H1 (cell line): ENCODE measurements around the gene HLA-DQA1. TPM values are rescaled to one million over a fixed set of nuclear protein-coding genes. Genes with fewer than 3 reads are reported as not detected.

ENCODE experiments used
- CTCF ChIA-PET: fragments of 300-600 bp; sonication (Branson Sonifier 250); formaldehyde crosslinking; loops from one replicate; lab custom pipeline; 2021; ENCODE audit not compliant: partially characterized antibody; lab: Charles Lee
- POLR2A ChIA-PET: fragments of 300-600 bp; sonication (Branson Sonifier 250); formaldehyde crosslinking; loops from one replicate; lab custom pipeline; 2021; ENCODE audit warnings: inconsistent platforms; ENCODE audit not compliant: partially characterized antibody; lab: Charles Lee
- DNase-seq, 2 experiments: peaks; one replicate each; pipeline versions ENCODE4 v3.0.0 to v3.0.0-alpha.2; 2010 to 2022; ENCODE audit warnings: low spot score in 2 of 2, low read depth in 1 of 2, mixed read lengths in 1 of 2
- FAIRE-seq: peaks from 2 replicates; lab custom pipeline; 2011; peaks lifted over from hg19 to GRCh38; lab: Jason Lieb, UNC
- H2AFZ ChIP-seq: 2 replicates; pipeline ENCODE4 v1.8.1; 2012; ENCODE audit warnings: low read length, inconsistent platforms
- H2AK5ac ChIP-seq: 2 replicates; pipeline ENCODE4 v1.6.1; 2013; ENCODE audit warnings: low read depth, low read length
- H2BK120ac ChIP-seq: replicated peaks from 2 replicates; pipeline ENCODE3; 2013; ENCODE audit warnings: low read depth, low read length, inconsistent platforms
- H2BK12ac ChIP-seq: 2 replicates; pipeline ENCODE4 v1.6.1; 2013; ENCODE audit warnings: low read depth, low read length
- H2BK15ac ChIP-seq: 2 replicates; pipeline ENCODE4 v1.6.1; 2013; ENCODE audit warnings: low read length
- H2BK20ac ChIP-seq: 2 replicates; pipeline ENCODE4 v1.6.1; 2013; ENCODE audit warnings: low read length
- H2BK5ac ChIP-seq: 2 replicates; pipeline ENCODE4 v1.6.1; 2013; ENCODE audit warnings: low read depth, low read length
- H3K14ac ChIP-seq: 2 replicates; pipeline ENCODE4 v1.6.1; 2013; ENCODE audit warnings: inconsistent platforms; ENCODE audit not compliant: insufficient read length
- H3K18ac ChIP-seq: 2 replicates; pipeline ENCODE4 v1.6.1; 2013; ENCODE audit warnings: low read length; ENCODE audit errors: extremely low read depth
- H3K23ac ChIP-seq: 2 replicates; pipeline ENCODE4 v1.6.1; 2013; ENCODE audit warnings: inconsistent platforms; ENCODE audit not compliant: insufficient read length
- H3K23me2 ChIP-seq: 2 replicates; pipeline ENCODE4 v1.6.1; 2013; ENCODE audit warnings: low read depth, low read length
- H3K27ac ChIP-seq: 2 replicates; pipeline ENCODE4 v1.6.1; 2011; ENCODE audit warnings: low read depth, low read length, inconsistent platforms
- H3K27me3 ChIP-seq, 4 experiments: replicated peaks in 1 of 4; 1 replicate in 1 of 4; 2 replicates in 3 of 4; pipeline versions ENCODE4 v1.6.1 to v1.8.1; 2011 to 2013; ENCODE audit warnings: low read length in 3 of 4, mild to moderate bottlenecking in 3 of 4, inconsistent platforms in 2 of 4, mixed read lengths in 2 of 4, moderate library complexity in 1 of 4; ENCODE audit not compliant: control insufficient read depth in 3 of 4, insufficient read depth in 3 of 4; ENCODE audit errors: extremely low read depth in 1 of 4
- H3K36me3 ChIP-seq, 4 experiments: 2 replicates each; pipeline versions ENCODE4 v1.6.1 to v1.8.1; 2011 to 2013; ENCODE audit warnings: mild to moderate bottlenecking in 4 of 4, low read length in 3 of 4, moderate library complexity in 2 of 4, control low read depth in 1 of 4, inconsistent platforms in 1 of 4; ENCODE audit not compliant: insufficient read depth in 4 of 4, control insufficient read depth in 2 of 4
- H3K4ac ChIP-seq: replicated peaks from 2 replicates; pipeline ENCODE3; 2013; ENCODE audit warnings: low read length, low read depth, mixed read lengths, inconsistent platforms; ENCODE audit not compliant: insufficient read length
- H3K4me1 ChIP-seq, 4 experiments: replicated peaks in 1 of 4; 1 replicate in 1 of 4; 2 replicates in 3 of 4; pipeline versions ENCODE4 v1.6.1 to v1.8.1; 2011 to 2013; ENCODE audit warnings: low read length in 3 of 4, inconsistent platforms in 2 of 4, mixed read lengths in 1 of 4; ENCODE audit not compliant: insufficient read depth in 4 of 4, control insufficient read depth in 3 of 4
- H3K4me2 ChIP-seq, 2 experiments: 2 replicates each; pipeline versions ENCODE4 v1.6.1 to v1.8.1; 2011 to 2013; ENCODE audit warnings: low read depth in 2 of 2, low read length in 2 of 2, control low read depth in 1 of 2, inconsistent platforms in 1 of 2, mild to moderate bottlenecking in 1 of 2; ENCODE audit not compliant: insufficient read depth in 1 of 2
- H3K4me3 ChIP-seq, 4 experiments: fragments of 200-600, 300-600 bp in 1 of 4; sonication (generic), shearing (Covaris generic), sonication (Bioruptor Twin) in 1 of 4; 2 replicates each; pipeline versions ENCODE4 v1.5.1 to v1.8.1; 2011 to 2016; ENCODE audit warnings: low read length in 4 of 4, low read depth in 3 of 4, control low read depth in 2 of 4, inconsistent platforms in 2 of 4, mild to moderate bottlenecking in 2 of 4, mixed read lengths in 1 of 4, moderate library complexity in 1 of 4; ENCODE audit not compliant: insufficient read depth in 2 of 4; ENCODE audit errors: extremely low read depth in 1 of 4
- H3K56ac ChIP-seq: replicated peaks from 2 replicates; pipeline ENCODE3; 2013; ENCODE audit warnings: low read depth, mild to moderate bottlenecking, mixed read lengths, low read length, inconsistent platforms; ENCODE audit not compliant: insufficient read length
- H3K79me1 ChIP-seq: 2 replicates; pipeline ENCODE4 v1.6.1; 2013; ENCODE audit warnings: low read depth, low read length, control low read depth
- H3K79me2 ChIP-seq, 2 experiments: 2 replicates each; pipeline versions ENCODE4 v1.6.1 to v1.8.1; 2012 to 2013; ENCODE audit warnings: low read length in 2 of 2, mild to moderate bottlenecking in 2 of 2, inconsistent platforms in 1 of 2; ENCODE audit not compliant: insufficient read depth in 2 of 2, control insufficient read depth in 1 of 2
- H3K9ac ChIP-seq, 4 experiments: replicated peaks in 1 of 4; 1 replicate in 1 of 4; 2 replicates in 3 of 4; pipeline versions ENCODE4 v1.6.1 to v1.8.1; 2011 to 2013; ENCODE audit warnings: low read depth in 3 of 4, low read length in 3 of 4, control low read depth in 2 of 4, mild to moderate bottlenecking in 2 of 4, moderate library complexity in 2 of 4, inconsistent platforms in 1 of 4; ENCODE audit errors: extremely low read depth in 1 of 4
- H3K9me3 ChIP-seq, 2 experiments: 2 replicates each; pipeline versions ENCODE4 v1.6.1 to v1.8.1; 2012 to 2013; ENCODE audit warnings: mild to moderate bottlenecking in 2 of 2, moderate library complexity in 2 of 2, control low read depth in 1 of 2, inconsistent platforms in 1 of 2, low read depth in 1 of 2, low read length in 1 of 2, mixed read lengths in 1 of 2; ENCODE audit not compliant: insufficient read depth in 2 of 2
- H4K20me1 ChIP-seq, 2 experiments: replicated peaks in 1 of 2; 2 replicates each; pipeline versions ENCODE3 to v1.8.1; 2011 to 2013; ENCODE audit warnings: inconsistent platforms in 2 of 2, low read length in 2 of 2, mild to moderate bottlenecking in 1 of 2; ENCODE audit not compliant: insufficient read depth in 2 of 2, control insufficient read depth in 1 of 2
- H4K5ac ChIP-seq: 2 replicates; pipeline ENCODE4 v1.6.1; 2013; ENCODE audit warnings: low read length, low read depth, mixed read lengths, inconsistent platforms; ENCODE audit not compliant: insufficient read length
- H4K8ac ChIP-seq: 2 replicates; pipeline ENCODE4 v1.8.0; 2013; ENCODE audit warnings: mild to moderate bottlenecking, moderate library complexity, low read length, inconsistent platforms; ENCODE audit not compliant: insufficient read depth; ENCODE audit errors: extremely low read depth
- H4K91ac ChIP-seq: replicated peaks from 2 replicates; pipeline ENCODE3; 2013; ENCODE audit warnings: low read length, mixed read lengths, inconsistent platforms; ENCODE audit not compliant: insufficient read length
- CEBPB ChIP-seq: IDR thresholded peaks from 2 replicates; pipeline ENCODE4 v1.6.1; 2012; ENCODE audit warnings: low read depth, low read length
- WGBS, 2 experiments: shearing (Covaris generic) in 1 of 2; methylation state at CpG; one replicate each; pipeline versions ENCODE4 v1.1.6 to v1.1.7; 2013 to 2015; ENCODE audit warnings: low lambda C conversion rate in 2 of 2, mixed read lengths in 2 of 2, inconsistent platforms in 1 of 2, low coverage in 1 of 2, missing lambda C conversion rate in 1 of 2; ENCODE audit not compliant: insufficient replicate concordance in 2 of 2, insufficient coverage in 1 of 2, insufficient read length in 1 of 2; ENCODE audit errors: extremely low coverage in 1 of 2, missing lambda C conversion rate in 1 of 2; 5-methylcytosine and 5-hydroxymethylcytosine counted together
- polyA plus RNA-seq, 7 experiments: library from polyadenylated mRNA; depleted of rRNA in 3 of 7; stranded (reverse) in 5 of 7; unstranded in 2 of 7; fragments of >200 nt in 5 of 7; fragments of 200-250 nt in 2 of 7; gene quantifications; 1 replicate in 5 of 7; 2 replicates in 1 of 7; 4 replicates in 1 of 7; pipeline versions ENCODE4 v1.2.1 to v1.2.3, GENCODE V29; 2011 to 2013; ENCODE audit warnings: missing spikeins in 2 of 7, mixed read lengths in 2 of 7
- total RNA-seq: library from RNA; stranded (reverse); fragmentation: NEBNext Ultra II Directional; extraction: Animal tissue kit (Norgen Biotek cat#: 25700); gene quantifications from 2 replicates; pipeline ENCODE4 v1.2.1, GENCODE V29; 2021

HLA-DQA1 gene
- total and polyA plus RNA-seq, 2 of the 8 experiments (the other 6 are each of a cell fraction or from before 2014, with no cell fraction given), result 0.12 TPM; not detected in 1

GRCh38 chr6:32642720-32643106, 5.5 kb downstream of the HLA-DQA1 start:
- Histone ChIP-seq H3K27me3 (no peaks in the 10 kb centered on the region), H4K5ac (no peak overlapping the region), H4K20me1 (no peaks in the 10 kb centered on the region), H3K9ac (no peak overlapping the region), H2BK5ac (no peak overlapping the region), H3K18ac (no peak overlapping the region), H3K9me3 (no peaks in the 10 kb centered on the region), H3K56ac (no peak overlapping the region), H2BK15ac (no peak overlapping the region), H2AFZ (no peak overlapping the region), H3K36me3 (no peaks in the 10 kb centered on the region), H4K91ac (no peak overlapping the region), H2BK120ac (no peak overlapping the region), H3K4me3 (no peak overlapping the region), H3K79me1 (no peaks in the 10 kb centered on the region), H3K4ac (no peak overlapping the region), H2BK12ac (no peak overlapping the region), H3K79me2 (no peaks in the 10 kb centered on the region), H3K23ac (no peak overlapping the region), H4K8ac (no peak overlapping the region), H3K23me2 (no peaks in the 10 kb centered on the region; the same call in 1 of the 2 replicates), H3K27ac (no peak overlapping the region), H3K4me2 (no peak overlapping the region), H2AK5ac (no peak overlapping the region), H2BK20ac (no peak overlapping the region), H3K4me1 (no peaks in the 10 kb centered on the region), H3K14ac (no peak overlapping the region)
- no peak for TF ChIP-seq CEBPB
- FAIRE-seq, result no peak
- DNase-seq, result no peak
- 83% methylated on average over 6 of the region's 6 CpGs; no CpG with 5 or more reads in 1 of the 2 experiments for WGBS, 2 experiments
- POLR2A ChIA-PET, result no interaction called here
- CTCF ChIA-PET, result interaction anchor here (1.1 kb wide), 1 partner anchor 219 kb away, joined by 3 read pairs; no protein-coding TSS in a partner anchor
